GM19397 (cell line): Measurements from ENCODE around the gene PRX.
"Not testable (repeated sequence)": the region's sequence is repeated elsewhere in the genome, so short reads cannot be mapped to it uniquely, and the experiment has no call there.

Experiments
- ATAC-seq: cut with Tn5 transposase; IDR thresholded peaks from one replicate; pipeline ENCODE4 v1.9.1; 2021; ENCODE audit warnings: mild to moderate bottlenecking, moderate library complexity; ENCODE audit not compliant: unreplicated experiment

PRX gene

GRCh38 chr19:40413291-40413845 lies at the start of gene PRX:
PRX (minus strand) TSS chr19:40413378; CDS start chr19:40407932, 5,446 bp downstream.
- no peak for ATAC-seq

- ATAC-seq, result no peak
These were observed 48.6 kb upstream of the PRX start for GRCh38 chr19:40461669-40462221.

GRCh38 chr19:40460185-40460584 lies 47.0 kb upstream of the PRX start:
- ATAC-seq, result no peak

GRCh38 chr19:40458597-40458974 lies 45.4 kb upstream of the PRX start:
- ATAC-seq, result no peak

- ATAC-seq, result no peak
These were observed 44.9 kb upstream of the PRX start for GRCh38 chr19:40457953-40458596.

- no peak for ATAC-seq
These were observed 43.9 kb upstream of the PRX start for GRCh38 chr19:40457048-40457447.

- ATAC-seq, result not testable (repeated sequence)
These were observed 40.8 kb upstream of the PRX start for GRCh38 chr19:40453943-40454342.

- ATAC-seq, result no peak
These were observed 40.1 kb upstream of the PRX start for GRCh38 chr19:40453151-40453735.

- ATAC-seq, result no peak
These were observed 38.8 kb upstream of the PRX start for GRCh38 chr19:40452016-40452415.

- ATAC-seq, result no peak
These were observed 37.5 kb upstream of the PRX start for GRCh38 chr19:40450664-40451063.

- ATAC-seq, result no peak
These were observed 36.3 kb upstream of the PRX start for GRCh38 chr19:40449506-40449905.

GRCh38 chr19:40446263-40446784 lies 33.1 kb upstream of the PRX start:
- ATAC-seq, result no peak

GRCh38 chr19:40445780-40446262 lies 32.6 kb upstream of the PRX start:
- no peak for ATAC-seq

- ATAC-seq, result no peak
These were observed 31.7 kb upstream of the PRX start for GRCh38 chr19:40444825-40445312.

- peak; percentile 72 for ATAC-seq
These were observed 31.0 kb upstream of the PRX start, which contains the start of gene SERTAD3 for GRCh38 chr19:40444000-40444824. SERTAD3 (minus strand) TSS chr19:40444335; CDS start chr19:40442080, 2,255 bp downstream.

- ATAC-seq, result peak; percentile 59
These were observed 30.2 kb upstream of the PRX start for GRCh38 chr19:40443131-40443999.

GRCh38 chr19:40442328-40443130 lies 29.4 kb upstream of the PRX start:
- ATAC-seq, result no peak

- ATAC-seq, result no peak
These were observed 28.6 kb upstream of the PRX start for GRCh38 chr19:40441719-40442253.

GRCh38 chr19:40438284-40438683 lies 25.1 kb upstream of the PRX start:
- ATAC-seq, result no peak
